H1 (cell line): ENCODE data around the gene IL3. TPM values are rescaled to one million over a fixed set of nuclear protein-coding genes. Genes with fewer than 3 reads are reported as not detected.

ENCODE experiments used
- CTCF ChIA-PET: fragments of 300-600 bp; sonication (Branson Sonifier 250); formaldehyde crosslinking; loops from one replicate; lab custom pipeline; 2021; ENCODE audit not compliant: partially characterized antibody; lab: Charles Lee
- POLR2A ChIA-PET: fragments of 300-600 bp; sonication (Branson Sonifier 250); formaldehyde crosslinking; loops from one replicate; lab custom pipeline; 2021; ENCODE audit warnings: inconsistent platforms; ENCODE audit not compliant: partially characterized antibody; lab: Charles Lee
- DNase-seq, 2 experiments: peaks; one replicate each; pipeline versions ENCODE4 v3.0.0 to v3.0.0-alpha.2; 2010 to 2022; ENCODE audit warnings: low spot score in 2 of 2, low read depth in 1 of 2, mixed read lengths in 1 of 2
- FAIRE-seq: peaks from 2 replicates; lab custom pipeline; 2011; peaks lifted over from hg19 to GRCh38; lab: Jason Lieb, UNC
- H2AFZ ChIP-seq: 2 replicates; pipeline ENCODE4 v1.8.1; 2012; ENCODE audit warnings: low read length, inconsistent platforms
- H2AK5ac ChIP-seq: 2 replicates; pipeline ENCODE4 v1.6.1; 2013; ENCODE audit warnings: low read depth, low read length
- H2BK120ac ChIP-seq: replicated peaks from 2 replicates; pipeline ENCODE3; 2013; ENCODE audit warnings: low read depth, low read length, inconsistent platforms
- H2BK12ac ChIP-seq: 2 replicates; pipeline ENCODE4 v1.6.1; 2013; ENCODE audit warnings: low read depth, low read length
- H2BK15ac ChIP-seq: 2 replicates; pipeline ENCODE4 v1.6.1; 2013; ENCODE audit warnings: low read length
- H2BK20ac ChIP-seq: 2 replicates; pipeline ENCODE4 v1.6.1; 2013; ENCODE audit warnings: low read length
- H2BK5ac ChIP-seq: 2 replicates; pipeline ENCODE4 v1.6.1; 2013; ENCODE audit warnings: low read depth, low read length
- H3K14ac ChIP-seq: 2 replicates; pipeline ENCODE4 v1.6.1; 2013; ENCODE audit warnings: inconsistent platforms; ENCODE audit not compliant: insufficient read length
- H3K18ac ChIP-seq: 2 replicates; pipeline ENCODE4 v1.6.1; 2013; ENCODE audit warnings: low read length; ENCODE audit errors: extremely low read depth
- H3K23ac ChIP-seq: 2 replicates; pipeline ENCODE4 v1.6.1; 2013; ENCODE audit warnings: inconsistent platforms; ENCODE audit not compliant: insufficient read length
- H3K23me2 ChIP-seq: 2 replicates; pipeline ENCODE4 v1.6.1; 2013; ENCODE audit warnings: low read depth, low read length
- H3K27ac ChIP-seq: 2 replicates; pipeline ENCODE4 v1.6.1; 2011; ENCODE audit warnings: low read depth, low read length, inconsistent platforms
- H3K27me3 ChIP-seq, 4 experiments: replicated peaks in 1 of 4; 1 replicate in 1 of 4; 2 replicates in 3 of 4; pipeline versions ENCODE4 v1.6.1 to v1.8.1; 2011 to 2013; ENCODE audit warnings: low read length in 3 of 4, mild to moderate bottlenecking in 3 of 4, inconsistent platforms in 2 of 4, mixed read lengths in 2 of 4, moderate library complexity in 1 of 4; ENCODE audit not compliant: control insufficient read depth in 3 of 4, insufficient read depth in 3 of 4; ENCODE audit errors: extremely low read depth in 1 of 4
- H3K36me3 ChIP-seq, 4 experiments: 2 replicates each; pipeline versions ENCODE4 v1.6.1 to v1.8.1; 2011 to 2013; ENCODE audit warnings: mild to moderate bottlenecking in 4 of 4, low read length in 3 of 4, moderate library complexity in 2 of 4, control low read depth in 1 of 4, inconsistent platforms in 1 of 4; ENCODE audit not compliant: insufficient read depth in 4 of 4, control insufficient read depth in 2 of 4
- H3K4ac ChIP-seq: replicated peaks from 2 replicates; pipeline ENCODE3; 2013; ENCODE audit warnings: low read length, low read depth, mixed read lengths, inconsistent platforms; ENCODE audit not compliant: insufficient read length
- H3K4me1 ChIP-seq, 4 experiments: replicated peaks in 1 of 4; 1 replicate in 1 of 4; 2 replicates in 3 of 4; pipeline versions ENCODE4 v1.6.1 to v1.8.1; 2011 to 2013; ENCODE audit warnings: low read length in 3 of 4, inconsistent platforms in 2 of 4, mixed read lengths in 1 of 4; ENCODE audit not compliant: insufficient read depth in 4 of 4, control insufficient read depth in 3 of 4
- H3K4me2 ChIP-seq, 2 experiments: 2 replicates each; pipeline versions ENCODE4 v1.6.1 to v1.8.1; 2011 to 2013; ENCODE audit warnings: low read depth in 2 of 2, low read length in 2 of 2, control low read depth in 1 of 2, inconsistent platforms in 1 of 2, mild to moderate bottlenecking in 1 of 2; ENCODE audit not compliant: insufficient read depth in 1 of 2
- H3K4me3 ChIP-seq, 4 experiments: fragments of 200-600, 300-600 bp in 1 of 4; sonication (generic), shearing (Covaris generic), sonication (Bioruptor Twin) in 1 of 4; 2 replicates each; pipeline versions ENCODE4 v1.5.1 to v1.8.1; 2011 to 2016; ENCODE audit warnings: low read length in 4 of 4, low read depth in 3 of 4, control low read depth in 2 of 4, inconsistent platforms in 2 of 4, mild to moderate bottlenecking in 2 of 4, mixed read lengths in 1 of 4, moderate library complexity in 1 of 4; ENCODE audit not compliant: insufficient read depth in 2 of 4; ENCODE audit errors: extremely low read depth in 1 of 4
- H3K56ac ChIP-seq: replicated peaks from 2 replicates; pipeline ENCODE3; 2013; ENCODE audit warnings: low read depth, mild to moderate bottlenecking, mixed read lengths, low read length, inconsistent platforms; ENCODE audit not compliant: insufficient read length
- H3K79me1 ChIP-seq: 2 replicates; pipeline ENCODE4 v1.6.1; 2013; ENCODE audit warnings: low read depth, low read length, control low read depth
- H3K79me2 ChIP-seq, 2 experiments: 2 replicates each; pipeline versions ENCODE4 v1.6.1 to v1.8.1; 2012 to 2013; ENCODE audit warnings: low read length in 2 of 2, mild to moderate bottlenecking in 2 of 2, inconsistent platforms in 1 of 2; ENCODE audit not compliant: insufficient read depth in 2 of 2, control insufficient read depth in 1 of 2
- H3K9ac ChIP-seq, 4 experiments: replicated peaks in 1 of 4; 1 replicate in 1 of 4; 2 replicates in 3 of 4; pipeline versions ENCODE4 v1.6.1 to v1.8.1; 2011 to 2013; ENCODE audit warnings: low read depth in 3 of 4, low read length in 3 of 4, control low read depth in 2 of 4, mild to moderate bottlenecking in 2 of 4, moderate library complexity in 2 of 4, inconsistent platforms in 1 of 4; ENCODE audit errors: extremely low read depth in 1 of 4
- H3K9me3 ChIP-seq, 2 experiments: 2 replicates each; pipeline versions ENCODE4 v1.6.1 to v1.8.1; 2012 to 2013; ENCODE audit warnings: mild to moderate bottlenecking in 2 of 2, moderate library complexity in 2 of 2, control low read depth in 1 of 2, inconsistent platforms in 1 of 2, low read depth in 1 of 2, low read length in 1 of 2, mixed read lengths in 1 of 2; ENCODE audit not compliant: insufficient read depth in 2 of 2
- H4K20me1 ChIP-seq, 2 experiments: replicated peaks in 1 of 2; 2 replicates each; pipeline versions ENCODE3 to v1.8.1; 2011 to 2013; ENCODE audit warnings: inconsistent platforms in 2 of 2, low read length in 2 of 2, mild to moderate bottlenecking in 1 of 2; ENCODE audit not compliant: insufficient read depth in 2 of 2, control insufficient read depth in 1 of 2
- H4K5ac ChIP-seq: 2 replicates; pipeline ENCODE4 v1.6.1; 2013; ENCODE audit warnings: low read length, low read depth, mixed read lengths, inconsistent platforms; ENCODE audit not compliant: insufficient read length
- H4K8ac ChIP-seq: 2 replicates; pipeline ENCODE4 v1.8.0; 2013; ENCODE audit warnings: mild to moderate bottlenecking, moderate library complexity, low read length, inconsistent platforms; ENCODE audit not compliant: insufficient read depth; ENCODE audit errors: extremely low read depth
- H4K91ac ChIP-seq: replicated peaks from 2 replicates; pipeline ENCODE3; 2013; ENCODE audit warnings: low read length, mixed read lengths, inconsistent platforms; ENCODE audit not compliant: insufficient read length
- CEBPB ChIP-seq: IDR thresholded peaks from 2 replicates; pipeline ENCODE4 v1.6.1; 2012; ENCODE audit warnings: low read depth, low read length
- CHD1 ChIP-seq: IDR thresholded peaks from 2 replicates; pipeline ENCODE4 v1.6.1; 2012; ENCODE audit warnings: low read depth, low read length, improper control_type of control experiment
- KDM5A ChIP-seq: fragments of 200-600 bp; IDR thresholded peaks from 2 replicates; pipeline ENCODE4 v1.7.1; 2012; ENCODE audit warnings: mild to moderate bottlenecking, low read length, inconsistent platforms, mixed read lengths
- MAFK ChIP-seq: IDR thresholded peaks from 2 replicates; pipeline ENCODE4 v1.6.1; 2012; ENCODE audit warnings: low read depth, mild to moderate bottlenecking, improper control_type of control experiment, low read length
- RNF2 ChIP-seq: fragments of 200-900, 300-1000 bp; sonication (generic); IDR thresholded peaks from 2 replicates; pipeline ENCODE4 v1.7.1; 2016; ENCODE audit warnings: borderline replicate concordance, low read depth, mild to moderate bottlenecking, antibody characterized with exemption, low read length; ENCODE audit not compliant: poor library complexity, severe bottlenecking; ENCODE audit errors: missing control alignments
- polyA plus RNA-seq, 7 experiments: library from polyadenylated mRNA; depleted of rRNA in 3 of 7; stranded (reverse) in 5 of 7; unstranded in 2 of 7; fragments of >200 nt in 5 of 7; fragments of 200-250 nt in 2 of 7; gene quantifications; 1 replicate in 5 of 7; 2 replicates in 1 of 7; 4 replicates in 1 of 7; pipeline versions ENCODE4 v1.2.1 to v1.2.3, GENCODE V29; 2011 to 2013; ENCODE audit warnings: missing spikeins in 2 of 7, mixed read lengths in 2 of 7
- total RNA-seq: library from RNA; stranded (reverse); fragmentation: NEBNext Ultra II Directional; extraction: Animal tissue kit (Norgen Biotek cat#: 25700); gene quantifications from 2 replicates; pipeline ENCODE4 v1.2.1, GENCODE V29; 2021

IL3 gene
- total and polyA plus RNA-seq, 2 of the 8 experiments (the other 6 are each of a cell fraction or from before 2014, with no cell fraction given), result not detected

- Histone ChIP-seq H3K4me3 (no peak overlapping the region), H3K79me2 (no peaks in the 10 kb centered on the region), H3K23me2 (no peaks in the 10 kb centered on the region), H3K14ac (no peak overlapping the region), H3K9me3 (no peaks in the 10 kb centered on the region), H3K18ac (no peak overlapping the region), H3K27me3 (no peaks in the 10 kb centered on the region), H3K56ac (no peak overlapping the region), H2AK5ac (no peak overlapping the region), H2BK12ac (no peak overlapping the region), H3K4me2 (no peak overlapping the region), H3K4me1 (no peaks in the 10 kb centered on the region), H3K36me3 (no peaks in the 10 kb centered on the region), H4K20me1 (no peaks in the 10 kb centered on the region), H2AFZ (no peak overlapping the region), H2BK5ac (no peak overlapping the region), H3K27ac (no peak overlapping the region), H3K79me1 (no peaks in the 10 kb centered on the region), H2BK120ac (no peak overlapping the region), H4K91ac (no peak overlapping the region), H4K5ac (no peak overlapping the region), H2BK20ac (no peak overlapping the region), H3K23ac (no peak overlapping the region), H4K8ac (no peak overlapping the region), H3K4ac (no peak overlapping the region), H3K9ac (no peak overlapping the region), H2BK15ac (no peak overlapping the region)
- POLR2A ChIA-PET, result no interaction called here
- DNase-seq (no peak), FAIRE-seq (no peak)
- CTCF ChIA-PET, result no interaction called here
- no peak for TF ChIP-seq KDM5A
- TF ChIP-seq MAFK, result no peak
- TF ChIP-seq RNF2, result no peak
- no peak for TF ChIP-seq CHD1
- no peak for TF ChIP-seq CEBPB
Observed at GRCh38 chr5:132110930-132111329, 50.5 kb downstream of the IL3 start.
